Stomach (tissue), 9 donors: ENCODE data around the gene GPC6. TPM values are rescaled to one million over a fixed set of nuclear protein-coding genes. Genes with fewer than 3 reads are reported as not detected.

Source experiments
- DNase-seq, 2 donors: peaks; one replicate each; pipeline versions ENCODE4 v3.0.0 to v3.0.0-alpha.2; 2013 to 2019
- H3K27ac ChIP-seq, 5 donors: fragments of 200-600 bp in 4 of 5; sonication (generic) in 4 of 5; one replicate each; pipeline ENCODE4 v1.5.1; 2013 to 2019; ENCODE audit warnings: mild to moderate bottlenecking in 1 of 5, moderate library complexity in 1 of 5
- H3K27me3 ChIP-seq, 3 donors: fragments of 200-600 bp; sonication (generic); one replicate each; pipeline ENCODE4 v1.5.1; 2017 to 2019; ENCODE audit warnings: mixed run types in 1 of 3
- H3K36me3 ChIP-seq, 4 donors: fragments of 200-600 bp; sonication (generic); 1 replicate in 3 of 4; 2 replicates in 1 of 4; pipeline ENCODE4 v1.5.1; 2016 to 2019
- H3K4me1 ChIP-seq, 4 donors: fragments of 200-600 bp; sonication (generic); one replicate each; pipeline ENCODE4 v1.5.1; 2016 to 2019
- H3K4me3 ChIP-seq, 4 donors: fragments of 200-600 bp; sonication (generic) in 3 of 4; one replicate each; pipeline ENCODE4 v1.5.1; 2016 to 2019; ENCODE audit warnings: mild to moderate bottlenecking in 1 of 4
- H3K9me3 ChIP-seq, 4 donors: fragments of 200-600 bp; sonication (generic); one replicate each; pipeline ENCODE4 v1.5.1; 2016 to 2019
- EP300 ChIP-seq: sonication (generic); formaldehyde crosslinking; IDR thresholded peaks from one replicate; pipeline ENCODE4 v1.6.1; 2017; ENCODE audit warnings: antibody characterized with exemption
- POLR2A ChIP-seq, 4 donors: fragments of 450-650 bp; IDR thresholded peaks; one replicate each; pipeline ENCODE4 v1.6.1; 2016; ENCODE audit warnings: antibody characterized with exemption in 4 of 4, control low read depth in 2 of 4, mild to moderate bottlenecking in 1 of 4, moderate library complexity in 1 of 4
- POLR2AphosphoS5 ChIP-seq, 3 donors: sonication (generic); formaldehyde crosslinking; IDR thresholded peaks; one replicate each; pipeline ENCODE4 v1.6.1; 2016; ENCODE audit warnings: antibody characterized with exemption in 3 of 3
- WGBS, 5 donors: extraction: QIAGEN DNeasy Blood & Tissue Kit in 3 of 5; methylation state at CpG; one replicate each; pipeline versions ENCODE4 v1.1.5 to v1.1.7; 2013 to 2018; 5-methylcytosine and 5-hydroxymethylcytosine counted together
- intact Hi-C: fragments of 100-400 bp; cut with DNase I; formaldehyde crosslinking; loops from one replicate; pipeline ENCODE4 v1.15.1; 2023; ENCODE audit warnings: low total_unique reads
- polyA plus RNA-seq, 3 donors: library from polyadenylated mRNA; stranded (reverse); fragments of 200-250 nt; gene quantifications; one replicate each; pipeline ENCODE4 v1.2.3, GENCODE V29; 2013
- total RNA-seq, 5 donors: library from RNA; depleted of rRNA; stranded (reverse); fragments of >200 nt; gene quantifications; one replicate each; pipeline versions ENCODE4 v1.1.0 to v1.2.3, GENCODE V29; 2014 to 2016
- TF ChIP-seq, protein P1 (sequence below), 7 experiments: fragments of 450-650 bp in 4 of 7; fragments of 200-600 bp in 3 of 7; sonication (generic) in 3 of 7; IDR thresholded peaks; one replicate each; pipeline ENCODE4 v1.5.1; 2016 to 2019; ENCODE audit warnings: antibody characterized with exemption in 7 of 7, control low read depth in 2 of 7, mild to moderate bottlenecking in 1 of 7
- donor health status: healthy with polysubstance abuse.
- donor health status: Bipolar disorder and iron deficiency.
- donor health status: healthy.

GPC6 gene
- total and polyA plus RNA-seq, 8 donors, result 0.70 to 52.7 (median 5.6) TPM

- no peaks in the 10 kb centered on the region for H3K27me3 ChIP-seq
- 50 to 80% (median 69%) methylated on average over 1 of the region's 1 CpG for WGBS, 5 donors
- no peaks in the 10 kb centered on the region for H3K9me3 ChIP-seq
- intact Hi-C loops, result no loop called here
- no peak overlapping the region for H3K27ac ChIP-seq
- H3K4me3 ChIP-seq, result no peak overlapping the region
- H3K36me3 ChIP-seq, result no peaks in the 10 kb centered on the region
- DNase-seq, result no peak
- no peaks in the 10 kb centered on the region for H3K4me1 ChIP-seq
- TF ChIP-seq, protein P1, sequence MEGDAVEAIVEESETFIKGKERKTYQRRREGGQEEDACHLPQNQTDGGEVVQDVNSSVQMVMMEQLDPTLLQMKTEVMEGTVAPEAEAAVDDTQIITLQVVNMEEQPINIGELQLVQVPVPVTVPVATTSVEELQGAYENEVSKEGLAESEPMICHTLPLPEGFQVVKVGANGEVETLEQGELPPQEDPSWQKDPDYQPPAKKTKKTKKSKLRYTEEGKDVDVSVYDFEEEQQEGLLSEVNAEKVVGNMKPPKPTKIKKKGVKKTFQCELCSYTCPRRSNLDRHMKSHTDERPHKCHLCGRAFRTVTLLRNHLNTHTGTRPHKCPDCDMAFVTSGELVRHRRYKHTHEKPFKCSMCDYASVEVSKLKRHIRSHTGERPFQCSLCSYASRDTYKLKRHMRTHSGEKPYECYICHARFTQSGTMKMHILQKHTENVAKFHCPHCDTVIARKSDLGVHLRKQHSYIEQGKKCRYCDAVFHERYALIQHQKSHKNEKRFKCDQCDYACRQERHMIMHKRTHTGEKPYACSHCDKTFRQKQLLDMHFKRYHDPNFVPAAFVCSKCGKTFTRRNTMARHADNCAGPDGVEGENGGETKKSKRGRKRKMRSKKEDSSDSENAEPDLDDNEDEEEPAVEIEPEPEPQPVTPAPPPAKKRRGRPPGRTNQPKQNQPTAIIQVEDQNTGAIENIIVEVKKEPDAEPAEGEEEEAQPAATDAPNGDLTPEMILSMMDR (IDR thresholded peaks at IDR 0.05), result no peak
- TF ChIP-seq POLR2AphosphoS5 (IDR thresholded peaks at IDR 0.05), result no peak
- TF ChIP-seq EP300, result no peak
- TF ChIP-seq POLR2A (IDR thresholded peaks at IDR 0.05), result no peak
Observed at GRCh38 chr13:93889430-93889951, 662.9 kb downstream of the GPC6 start.

DNA sequence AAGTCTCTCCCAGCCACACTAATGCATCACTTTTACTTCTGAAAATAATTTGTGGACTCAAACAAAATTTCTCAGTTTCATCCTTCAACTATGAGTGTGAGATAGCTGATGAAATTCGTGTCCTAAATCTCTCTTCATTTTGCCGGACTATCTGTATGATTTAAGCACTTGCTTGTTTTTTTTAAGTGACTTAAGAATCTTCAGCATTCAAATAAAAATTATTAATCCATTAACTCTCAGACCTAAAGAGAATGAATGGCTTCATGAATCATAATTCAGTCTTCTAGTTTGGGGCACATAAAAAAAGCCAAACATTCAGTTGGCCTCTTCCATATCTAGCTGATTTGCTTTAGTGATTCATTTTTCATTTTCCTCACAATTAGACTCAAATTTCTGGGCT is 673.4 kb downstream of the GPC6 start:
- Histone ChIP-seq H3K27ac (no peak overlapping the region), H3K4me3 (no peak overlapping the region), H3K36me3 (no peaks in the 10 kb centered on the region), H3K27me3 (no peaks in the 10 kb centered on the region), H3K9me3 (no peaks in the 10 kb centered on the region), H3K4me1 (peaks cover 0 to 5% (median 0%) of the 10 kb centered on the region in 4 donors)
- WGBS, 5 donors, result 58 to 70% (median 68%) methylated on average over 2 of the region's 2 CpGs
- intact Hi-C loops, result no loop called here
- no peak for TF ChIP-seq EP300
- TF ChIP-seq, protein P1 (IDR thresholded peaks at IDR 0.05), result no peak
- TF ChIP-seq POLR2AphosphoS5 (IDR thresholded peaks at IDR 0.05), result no peak
- no peak for TF ChIP-seq POLR2A (IDR thresholded peaks at IDR 0.05)
- DNase-seq, result no peak

DNA sequence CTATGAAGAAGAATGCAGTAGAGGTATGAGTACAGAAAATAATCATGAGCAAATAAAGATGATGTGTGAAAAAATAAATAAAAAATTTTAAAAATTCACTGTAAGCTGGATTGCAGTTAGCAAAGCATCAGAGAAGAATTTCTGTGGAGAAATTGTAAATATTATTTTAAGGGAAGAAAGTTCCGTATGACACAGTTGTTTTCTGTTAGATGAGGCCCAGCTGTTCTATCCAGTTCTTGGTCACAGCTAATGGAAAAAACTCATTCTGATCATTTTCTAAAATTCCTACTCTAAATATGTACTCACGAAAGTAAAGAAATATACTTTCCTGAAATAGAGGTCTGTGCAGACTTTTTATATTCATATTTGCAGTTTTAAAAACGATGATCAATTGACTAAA is 674.1 kb downstream of the GPC6 start:
- Histone ChIP-seq H3K4me1 (peaks cover 0 to 5% (median 0%) of the 10 kb centered on the region in 4 donors), H3K36me3 (no peaks in the 10 kb centered on the region), H3K27me3 (no peaks in the 10 kb centered on the region), H3K4me3 (no peak overlapping the region), H3K9me3 (no peaks in the 10 kb centered on the region), H3K27ac (no peak overlapping the region)
- DNase-seq, result peak in 1 of 2 donors; percentile 59
- intact Hi-C loops, result no loop called here
- 48 to 63% (median 59%) methylated on average over 3 of the region's 3 CpGs for WGBS, 5 donors
- TF ChIP-seq POLR2AphosphoS5 (IDR thresholded peaks at IDR 0.05) (no peak), POLR2A (IDR thresholded peaks at IDR 0.05) (no peak), EP300 (no peak)
- TF ChIP-seq, protein P1 (IDR thresholded peaks at IDR 0.05), result no peak

GRCh38 chr13:93903909-93904308 is 677.3 kb downstream of the GPC6 start:
- H3K4me1 ChIP-seq, result peaks cover 0 to 5% (median 0%) of the 10 kb centered on the region in 4 donors
- no peaks in the 10 kb centered on the region for H3K36me3 ChIP-seq
- DNase-seq, result peak in 1 of 2 donors; percentile 36
- intact Hi-C loops, result no loop called here
- TF ChIP-seq, protein P1 (IDR thresholded peaks at IDR 0.05), result no peak
- no peak for TF ChIP-seq POLR2A (IDR thresholded peaks at IDR 0.05)
- H3K4me3 ChIP-seq, result no peak overlapping the region
- H3K27ac ChIP-seq, result no peak overlapping the region
- H3K9me3 ChIP-seq, result no peaks in the 10 kb centered on the region
- WGBS, 5 donors, result 29 to 62% (median 57%) methylated on average over 3 of the region's 3 CpGs
- no peaks in the 10 kb centered on the region for H3K27me3 ChIP-seq
